GM23338 (cell line): ENCODE measurements around the gene BARD1. TPM values are rescaled to one million over a fixed set of nuclear protein-coding genes. Genes with fewer than 3 reads are reported as not detected.

Source experiments
- ATAC-seq: fragments of 200-7000 bp; cut with Tn5 transposase; 3 replicates; pipeline ENCODE4 v1.9.1; 2020
- DNase-seq: peaks from one replicate; pipeline ENCODE4 v3.0.0-alpha.2; 2015; ENCODE audit warnings: low spot score
- H2AFZ ChIP-seq: fragments of 200-600 bp; sonication (generic); 2 replicates; pipeline ENCODE4 v1.8.0; 2016; ENCODE audit warnings: antibody characterized with exemption, mild to moderate bottlenecking, moderate library complexity
- H3F3A ChIP-seq: fragments of 200-600 bp; sonication (generic); replicated peaks from 2 replicates; pipeline ENCODE4 v1.8.0; 2017; ENCODE audit warnings: antibody characterized with exemption, mixed run types, low read depth
- H3K27ac ChIP-seq: fragments of 200-600 bp; sonication (generic); 2 replicates; pipeline ENCODE4 v1.6.1; 2016; ENCODE audit warnings: low read depth
- H3K27me3 ChIP-seq: fragments of 200-600 bp; sonication (generic); 2 replicates; pipeline ENCODE4 v1.8.0; 2016; ENCODE audit warnings: mild to moderate bottlenecking, mixed run types, moderate library complexity; ENCODE audit not compliant: insufficient read depth
- H3K36me3 ChIP-seq: fragments of 200-600 bp; sonication (generic); 2 replicates; pipeline ENCODE4 v1.8.0; 2016; ENCODE audit warnings: mild to moderate bottlenecking; ENCODE audit not compliant: insufficient read depth
- H3K4me1 ChIP-seq: fragments of 200-600 bp; sonication (generic); 2 replicates; pipeline ENCODE4 v1.8.0; 2016; ENCODE audit warnings: mild to moderate bottlenecking, moderate library complexity; ENCODE audit not compliant: insufficient read depth
- H3K4me2 ChIP-seq: fragments of 200-600 bp; sonication (generic); 2 replicates; pipeline ENCODE4 v1.7.1; 2017; ENCODE audit warnings: mixed run types
- H3K4me3 ChIP-seq: fragments of 200-600 bp; sonication (generic); 2 replicates; pipeline ENCODE4 v1.6.1; 2016; ENCODE audit warnings: mixed run types
- H3K79me2 ChIP-seq: fragments of 200-600 bp; sonication (generic); replicated peaks from 2 replicates; pipeline ENCODE4 v1.8.0; 2017; ENCODE audit warnings: mild to moderate bottlenecking; ENCODE audit not compliant: insufficient read depth
- H3K9me2 ChIP-seq: fragments of 200-600 bp; sonication (generic); 2 replicates; pipeline ENCODE4 v1.8.0; 2017; ENCODE audit not compliant: insufficient read depth
- H4K20me1 ChIP-seq: fragments of 200-600 bp; sonication (generic); replicated peaks from 2 replicates; pipeline ENCODE4 v1.8.0; 2017; ENCODE audit warnings: mild to moderate bottlenecking; ENCODE audit not compliant: insufficient read depth
- H3K27ac Mint-ChIP-seq: 2 replicates; pipeline ENCODE4 v1.8.0; 2020; ENCODE audit warnings: inconsistent platforms, mild to moderate bottlenecking, moderate library complexity, mixed read lengths
- H3K27me3 Mint-ChIP-seq: 3 replicates; pipeline ENCODE4 v1.8.0; 2022; ENCODE audit warnings: low read depth, mild to moderate bottlenecking, moderate library complexity, mixed read lengths, inconsistent platforms; ENCODE audit not compliant: insufficient read depth, poor library complexity
- H3K36me3 Mint-ChIP-seq: 3 replicates; pipeline ENCODE4 v1.8.0; 2021; ENCODE audit warnings: low read depth, mild to moderate bottlenecking, inconsistent platforms, moderate library complexity, mixed read lengths
- H3K4me1 Mint-ChIP-seq: 3 replicates; pipeline ENCODE4 v1.8.0; 2020; ENCODE audit warnings: mild to moderate bottlenecking, inconsistent platforms, mixed read lengths
- H3K4me3 Mint-ChIP-seq: 3 replicates; pipeline ENCODE4 v1.8.0; 2021; ENCODE audit warnings: moderate library complexity, mild to moderate bottlenecking, inconsistent platforms, mixed read lengths
- H3K9me3 Mint-ChIP-seq: 3 replicates; pipeline ENCODE4 v1.8.0; 2020; ENCODE audit warnings: moderate library complexity, mild to moderate bottlenecking, inconsistent platforms, mixed read lengths
- CREB1 ChIP-seq: fragments of 250-450 bp; sonication (Bioruptor Pico); IDR thresholded peaks from 2 replicates; pipeline ENCODE4 v1.5.0; 2020; ENCODE audit warnings: low read depth, mild to moderate bottlenecking, moderate library complexity
- CTCF ChIP-seq, 2 experiments: fragments of 200-600 bp in 1 of 2; sonication (generic) in 1 of 2; conservative IDR thresholded peaks; 2 replicates each; pipeline versions ENCODE4 v1.5.1 to v1.6.1; 2016 to 2017; ENCODE audit warnings: antibody characterized with exemption in 2 of 2, low read depth in 2 of 2, mild to moderate bottlenecking in 2 of 2, moderate library complexity in 1 of 2
- EZH2 ChIP-seq: fragments of 200-600 bp; sonication (generic); IDR thresholded peaks from one replicate; pipeline ENCODE4 v1.8.0; 2017; ENCODE audit warnings: antibody characterized with exemption, mild to moderate bottlenecking, low read depth; ENCODE audit not compliant: unreplicated experiment
- EZH2phosphoT487 ChIP-seq: fragments of 200-600 bp; sonication (generic); IDR thresholded peaks from one replicate; pipeline ENCODE4 v1.8.1; 2018; ENCODE audit warnings: antibody characterized with exemption; ENCODE audit not compliant: unreplicated experiment
- JUNB ChIP-seq: IDR thresholded peaks from one replicate; pipeline ENCODE4 v1.6.1; 2016; ENCODE audit warnings: antibody characterized with exemption; ENCODE audit not compliant: unreplicated experiment
- NANOG ChIP-seq: IDR thresholded peaks from 2 replicates; pipeline ENCODE4 v1.6.1; 2016; ENCODE audit warnings: antibody characterized with exemption, borderline replicate concordance
- POLR2AphosphoS5 ChIP-seq: IDR thresholded peaks from 2 replicates; pipeline ENCODE4 v1.6.1; 2016; ENCODE audit warnings: antibody characterized with exemption, low read depth
- REST ChIP-seq: IDR thresholded peaks from one replicate; pipeline ENCODE4 v1.6.1; 2018; ENCODE audit warnings: antibody characterized with exemption; ENCODE audit not compliant: unreplicated experiment
- STAT1 ChIP-seq: IDR thresholded peaks from one replicate; pipeline ENCODE4 v1.6.1; 2016; ENCODE audit warnings: antibody characterized with exemption; ENCODE audit not compliant: unreplicated experiment
- ZNF114 ChIP-seq: fragments of 250-450 bp; sonication (Bioruptor Pico); IDR thresholded peaks from 2 replicates; pipeline ENCODE4 v1.5.0; 2020; ENCODE audit warnings: mild to moderate bottlenecking, moderate library complexity
- ZNF331 ChIP-seq: fragments of 250-450 bp; sonication (Bioruptor Pico); IDR thresholded peaks from 2 replicates; pipeline ENCODE4 v1.5.0; 2020; ENCODE audit warnings: low read depth, mild to moderate bottlenecking, moderate library complexity
- polyA plus RNA-seq: library from polyadenylated mRNA; unstranded; fragments of >200 nt; fragmentation: Nextera tagmentation; extraction: Ambion mirVana; gene quantifications from 2 replicates; pipeline ENCODE4 v1.2.1, GENCODE V29; 2016
- total RNA-seq: library from RNA; depleted of rRNA; stranded (reverse); fragments of >200 nt; shearing (Covaris generic); gene quantifications from 2 replicates; pipeline ENCODE4 v1.2.3, GENCODE V29; 2014
- TF ChIP-seq, protein P1 (sequence below): fragments of 250-450 bp; sonication (Bioruptor Pico); IDR thresholded peaks from 2 replicates; pipeline ENCODE4 v1.5.0; 2020; ENCODE audit warnings: mild to moderate bottlenecking, moderate library complexity
- TF ChIP-seq, protein P2 (sequence below): IDR thresholded peaks from 2 replicates; pipeline ENCODE4 v1.6.1; 2016; ENCODE audit warnings: antibody characterized with exemption

Gene BARD1
- total and polyA plus RNA-seq, 2 experiments from 2014 or later, result 33.9 to 61.0 TPM

GRCh38 chr2:214772443-214773015, 37.0 kb downstream of the BARD1 start:
- ATAC-seq (no peak), DNase-seq (no peak)
- Histone ChIP-seq H3F3A (no peaks in the 10 kb centered on the region), H4K20me1 (peaks cover 7% of the 10 kb centered on the region; the same call in 1 of the 2 replicates), H3K27ac (no peak overlapping the region), H3K27me3 (no peaks in the 10 kb centered on the region), H3K36me3 (peaks cover 7% of the 10 kb centered on the region), H3K4me2 (no peak overlapping the region), H3K79me2 (peaks cover 22% of the 10 kb centered on the region), H2AFZ (no peak overlapping the region), H3K4me1 (no peaks in the 10 kb centered on the region), H3K4me3 (no peak overlapping the region), H3K9me2 (no peaks in the 10 kb centered on the region)
- Mint-ChIP-seq H3K27ac (no peak overlapping the region; the same call in 1 of the 2 replicates), H3K9me3 (no peaks in the 10 kb centered on the region; the same call in 2 of the 3 replicates), H3K4me1 (no peaks in the 10 kb centered on the region), H3K36me3 (peaks cover 45% of the 10 kb centered on the region), H3K4me3 (no peak overlapping the region), H3K27me3 (no peaks in the 10 kb centered on the region)
- TF ChIP-seq ZNF331 (CRISPR knock-in tag) (no peak), EZH2phosphoT487 (no peak), CTCF (conservative IDR thresholded peaks at IDR 0.05; ENCODE audit: low read depth in 2 of 2) (no peak), EZH2 (no peak), JUNB (no peak), REST (no peak), CREB1 (CRISPR knock-in tag) (no peak), NANOG (no peak), STAT1 (no peak), ZNF114 (CRISPR knock-in tag) (no peak), POLR2AphosphoS5 (no peak)
- TF ChIP-seq, protein P1, sequence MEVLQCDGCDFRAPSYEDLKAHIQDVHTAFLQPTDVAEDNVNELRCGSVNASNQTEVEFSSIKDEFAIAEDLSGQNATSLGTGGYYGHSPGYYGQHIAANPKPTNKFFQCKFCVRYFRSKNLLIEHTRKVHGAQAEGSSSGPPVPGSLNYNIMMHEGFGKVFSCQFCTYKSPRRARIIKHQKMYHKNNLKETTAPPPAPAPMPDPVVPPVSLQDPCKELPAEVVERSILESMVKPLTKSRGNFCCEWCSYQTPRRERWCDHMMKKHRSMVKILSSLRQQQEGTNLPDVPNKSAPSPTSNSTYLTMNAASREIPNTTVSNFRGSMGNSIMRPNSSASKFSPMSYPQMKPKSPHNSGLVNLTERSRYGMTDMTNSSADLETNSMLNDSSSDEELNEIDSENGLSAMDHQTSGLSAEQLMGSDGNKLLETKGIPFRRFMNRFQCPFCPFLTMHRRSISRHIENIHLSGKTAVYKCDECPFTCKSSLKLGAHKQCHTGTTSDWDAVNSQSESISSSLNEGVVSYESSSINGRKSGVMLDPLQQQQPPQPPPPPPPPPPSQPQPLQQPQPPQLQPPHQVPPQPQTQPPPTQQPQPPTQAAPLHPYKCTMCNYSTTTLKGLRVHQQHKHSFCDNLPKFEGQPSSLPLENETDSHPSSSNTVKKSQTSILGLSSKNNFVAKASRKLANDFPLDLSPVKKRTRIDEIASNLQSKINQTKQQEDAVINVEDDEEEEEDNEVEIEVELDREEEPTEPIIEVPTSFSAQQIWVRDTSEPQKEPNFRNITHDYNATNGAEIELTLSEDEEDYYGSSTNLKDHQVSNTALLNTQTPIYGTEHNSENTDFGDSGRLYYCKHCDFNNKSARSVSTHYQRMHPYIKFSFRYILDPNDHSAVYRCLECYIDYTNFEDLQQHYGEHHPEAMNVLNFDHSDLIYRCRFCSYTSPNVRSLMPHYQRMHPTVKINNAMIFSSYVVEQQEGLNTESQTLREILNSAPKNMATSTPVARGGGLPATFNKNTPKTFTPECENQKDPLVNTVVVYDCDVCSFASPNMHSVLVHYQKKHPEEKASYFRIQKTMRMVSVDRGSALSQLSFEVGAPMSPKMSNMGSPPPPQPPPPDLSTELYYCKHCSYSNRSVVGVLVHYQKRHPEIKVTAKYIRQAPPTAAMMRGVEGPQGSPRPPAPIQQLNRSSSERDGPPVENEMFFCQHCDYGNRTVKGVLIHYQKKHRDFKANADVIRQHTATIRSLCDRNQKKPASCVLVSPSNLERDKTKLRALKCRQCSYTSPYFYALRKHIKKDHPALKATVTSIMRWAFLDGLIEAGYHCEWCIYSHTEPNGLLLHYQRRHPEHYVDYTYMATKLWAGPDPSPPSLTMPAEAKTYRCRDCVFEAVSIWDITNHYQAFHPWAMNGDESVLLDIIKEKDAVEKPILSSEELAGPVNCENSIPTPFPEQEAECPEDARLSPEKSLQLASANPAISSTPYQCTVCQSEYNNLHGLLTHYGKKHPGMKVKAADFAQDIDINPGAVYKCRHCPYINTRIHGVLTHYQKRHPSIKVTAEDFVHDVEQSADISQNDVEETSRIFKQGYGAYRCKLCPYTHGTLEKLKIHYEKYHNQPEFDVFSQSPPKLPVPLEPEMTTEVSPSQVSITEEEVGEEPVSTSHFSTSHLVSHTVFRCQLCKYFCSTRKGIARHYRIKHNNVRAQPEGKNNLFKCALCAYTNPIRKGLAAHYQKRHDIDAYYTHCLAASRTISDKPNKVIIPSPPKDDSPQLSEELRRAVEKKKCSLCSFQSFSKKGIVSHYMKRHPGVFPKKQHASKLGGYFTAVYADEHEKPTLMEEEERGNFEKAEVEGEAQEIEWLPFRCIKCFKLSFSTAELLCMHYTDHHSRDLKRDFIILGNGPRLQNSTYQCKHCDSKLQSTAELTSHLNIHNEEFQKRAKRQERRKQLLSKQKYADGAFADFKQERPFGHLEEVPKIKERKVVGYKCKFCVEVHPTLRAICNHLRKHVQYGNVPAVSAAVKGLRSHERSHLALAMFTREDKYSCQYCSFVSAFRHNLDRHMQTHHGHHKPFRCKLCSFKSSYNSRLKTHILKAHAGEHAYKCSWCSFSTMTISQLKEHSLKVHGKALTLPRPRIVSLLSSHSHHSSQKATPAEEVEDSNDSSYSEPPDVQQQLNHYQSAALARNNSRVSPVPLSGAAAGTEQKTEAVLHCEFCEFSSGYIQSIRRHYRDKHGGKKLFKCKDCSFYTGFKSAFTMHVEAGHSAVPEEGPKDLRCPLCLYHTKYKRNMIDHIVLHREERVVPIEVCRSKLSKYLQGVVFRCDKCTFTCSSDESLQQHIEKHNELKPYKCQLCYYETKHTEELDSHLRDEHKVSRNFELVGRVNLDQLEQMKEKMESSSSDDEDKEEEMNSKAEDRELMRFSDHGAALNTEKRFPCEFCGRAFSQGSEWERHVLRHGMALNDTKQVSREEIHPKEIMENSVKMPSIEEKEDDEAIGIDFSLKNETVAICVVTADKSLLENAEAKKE, result no peak
- TF ChIP-seq, protein P2, sequence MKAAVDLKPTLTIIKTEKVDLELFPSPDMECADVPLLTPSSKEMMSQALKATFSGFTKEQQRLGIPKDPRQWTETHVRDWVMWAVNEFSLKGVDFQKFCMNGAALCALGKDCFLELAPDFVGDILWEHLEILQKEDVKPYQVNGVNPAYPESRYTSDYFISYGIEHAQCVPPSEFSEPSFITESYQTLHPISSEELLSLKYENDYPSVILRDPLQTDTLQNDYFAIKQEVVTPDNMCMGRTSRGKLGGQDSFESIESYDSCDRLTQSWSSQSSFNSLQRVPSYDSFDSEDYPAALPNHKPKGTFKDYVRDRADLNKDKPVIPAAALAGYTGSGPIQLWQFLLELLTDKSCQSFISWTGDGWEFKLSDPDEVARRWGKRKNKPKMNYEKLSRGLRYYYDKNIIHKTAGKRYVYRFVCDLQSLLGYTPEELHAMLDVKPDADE, result no peak
